ENCODE data around the gene PCNX3. TPM values are rescaled to one million over a fixed set of nuclear protein-coding genes. Genes with fewer than 3 reads are reported as not detected.

Gene PCNX3
- total and polyA plus RNA-seq, 2 donors (not counting 3 experiments of a cell fraction or from before 2014, with no cell fraction given): 42.6 to 53.9 TPM

DNA sequence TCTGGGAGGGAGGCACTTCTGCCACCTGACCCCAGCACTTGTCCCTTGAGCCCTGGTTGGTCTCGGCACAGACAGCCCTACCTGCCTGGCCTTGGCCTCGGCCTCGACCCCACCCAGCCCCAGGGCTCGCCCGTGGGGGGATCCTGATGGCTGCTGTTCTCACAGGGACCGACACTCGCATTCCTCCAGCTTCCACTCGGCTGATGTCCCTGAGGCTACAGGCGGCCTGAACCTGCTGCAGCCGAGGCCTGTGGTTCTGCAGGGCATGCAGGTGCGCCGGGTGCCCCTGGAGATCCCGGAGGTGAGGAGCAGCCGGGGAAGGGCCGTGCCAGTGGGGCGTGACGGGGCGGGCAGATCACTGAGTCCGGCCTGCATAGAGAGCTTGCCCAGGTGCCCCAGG lies 5.1 kb downstream of the PCNX3 start:
- Histone ChIP-seq H3K4me2 (ENCODE audit: insufficient read depth, low read length) (no peak overlapping the region), H3K27me3 (ENCODE audit: control insufficient read depth in 2 of 2, insufficient read depth in 2 of 2, low read length in 2 of 2) (no peaks in the 10 kb centered on the region), H3K4me1 (ENCODE audit: control insufficient read depth, extremely low read depth, insufficient read depth, low read length) (peaks cover 8% of the 10 kb centered on the region), H4K20me1 (replicated peaks; ENCODE audit: control insufficient read depth, extremely low read depth, insufficient read depth, low read length) (no peaks in the 10 kb centered on the region), H3K79me2 (ENCODE audit: control insufficient read depth, insufficient read depth, low read length) (peaks cover 20% of the 10 kb centered on the region), H2AFZ (ENCODE audit: low read depth, low read length) (no peak overlapping the region), H3K36me3 (ENCODE audit: control insufficient read depth in 2 of 2, extremely low read depth in 1 of 2, insufficient read depth in 2 of 2, low read length in 2 of 2) (peaks cover 4 to 60% of the 10 kb centered on the region in 2 experiments), H3K4me3 (replicated peaks in 1 of 3; ENCODE audit: insufficient read depth in 1 of 3, low read depth in 1 of 3, low read length in 3 of 3) (no peak overlapping the region), H3K27ac (ENCODE audit: insufficient read depth, low read depth, low read length) (no peak overlapping the region), H3K9me3 (replicated peaks; ENCODE audit: control insufficient read depth, insufficient read depth, low read length) (no peaks in the 10 kb centered on the region), H3K9ac (replicated peaks; ENCODE audit: extremely low read depth, insufficient read depth, low read length) (no peak overlapping the region), H3K9me1 (replicated peaks; ENCODE audit: control insufficient read depth, extremely low read depth, insufficient read depth, low read length) (no peaks in the 10 kb centered on the region)
- no peak for TF ChIP-seq MYC (IDR thresholded peaks at IDR 0.05; ENCODE audit: low read depth, low read length)
- no peak for TF ChIP-seq FOS (IDR thresholded peaks at IDR 0.05; ENCODE audit: borderline replicate concordance, insufficient read depth, low read length)
- TF ChIP-seq POLR2AphosphoS5 (IDR thresholded peaks at IDR 0.05; ENCODE audit: insufficient read depth, low read depth, low read length): no peak
- TF ChIP-seq POLR2A (IDR thresholded peaks at IDR 0.05; ENCODE audit: low read depth, low read length): no peak
- TF ChIP-seq GATA2 (IDR thresholded peaks at IDR 0.05; ENCODE audit: insufficient read depth, insufficient read length, low read depth, low read length): no peak
- no peak for TF ChIP-seq JUN (IDR thresholded peaks at IDR 0.05; ENCODE audit: borderline replicate concordance, insufficient read depth, insufficient read length, low read depth)
- TF ChIP-seq, protein P1, sequence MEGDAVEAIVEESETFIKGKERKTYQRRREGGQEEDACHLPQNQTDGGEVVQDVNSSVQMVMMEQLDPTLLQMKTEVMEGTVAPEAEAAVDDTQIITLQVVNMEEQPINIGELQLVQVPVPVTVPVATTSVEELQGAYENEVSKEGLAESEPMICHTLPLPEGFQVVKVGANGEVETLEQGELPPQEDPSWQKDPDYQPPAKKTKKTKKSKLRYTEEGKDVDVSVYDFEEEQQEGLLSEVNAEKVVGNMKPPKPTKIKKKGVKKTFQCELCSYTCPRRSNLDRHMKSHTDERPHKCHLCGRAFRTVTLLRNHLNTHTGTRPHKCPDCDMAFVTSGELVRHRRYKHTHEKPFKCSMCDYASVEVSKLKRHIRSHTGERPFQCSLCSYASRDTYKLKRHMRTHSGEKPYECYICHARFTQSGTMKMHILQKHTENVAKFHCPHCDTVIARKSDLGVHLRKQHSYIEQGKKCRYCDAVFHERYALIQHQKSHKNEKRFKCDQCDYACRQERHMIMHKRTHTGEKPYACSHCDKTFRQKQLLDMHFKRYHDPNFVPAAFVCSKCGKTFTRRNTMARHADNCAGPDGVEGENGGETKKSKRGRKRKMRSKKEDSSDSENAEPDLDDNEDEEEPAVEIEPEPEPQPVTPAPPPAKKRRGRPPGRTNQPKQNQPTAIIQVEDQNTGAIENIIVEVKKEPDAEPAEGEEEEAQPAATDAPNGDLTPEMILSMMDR (IDR thresholded peaks at IDR 0.05; ENCODE audit: extremely low read depth in 1 of 2, insufficient read depth in 1 of 2, low read depth in 1 of 2, low read length in 2 of 2): no peak
- TF ChIP-seq, protein P2, sequence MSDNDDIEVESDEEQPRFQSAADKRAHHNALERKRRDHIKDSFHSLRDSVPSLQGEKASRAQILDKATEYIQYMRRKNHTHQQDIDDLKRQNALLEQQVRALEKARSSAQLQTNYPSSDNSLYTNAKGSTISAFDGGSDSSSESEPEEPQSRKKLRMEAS (IDR thresholded peaks at IDR 0.05; ENCODE audit: insufficient read depth, insufficient read length): no peak
- TF ChIP-seq EZH2 (IDR thresholded peaks at IDR 0.05; ENCODE audit: borderline replicate concordance, low read depth, low read length, severe bottlenecking): no peak
- FAIRE-seq (no peak), DNase-seq (ENCODE audit: low read depth, low spot score) (no peak)
- ChIA-PET POLR2A (no interaction called here), CTCF (no interaction called here)
- dilution Hi-C loops (cut with MboI; ENCODE audit: extremely low pct_ligation_motif_present, low sequenced_read_pairs): no loop called here
- no TSS peak for BruUV-seq (replicated peaks)
- intact Hi-C loops (cut with micrococcal nuclease): no loop called here
